ENCODE results near the gene NACA. TPM values are rescaled to one million over a fixed set of nuclear protein-coding genes. Genes with fewer than 3 reads are reported as not detected.
A peak's percentile ranks its signal among the peaks of the same experiment; 100 is the strongest.

The NACA gene
- total RNA-seq, 1 donor from 2014 or later, result 2,450 TPM

DNA sequence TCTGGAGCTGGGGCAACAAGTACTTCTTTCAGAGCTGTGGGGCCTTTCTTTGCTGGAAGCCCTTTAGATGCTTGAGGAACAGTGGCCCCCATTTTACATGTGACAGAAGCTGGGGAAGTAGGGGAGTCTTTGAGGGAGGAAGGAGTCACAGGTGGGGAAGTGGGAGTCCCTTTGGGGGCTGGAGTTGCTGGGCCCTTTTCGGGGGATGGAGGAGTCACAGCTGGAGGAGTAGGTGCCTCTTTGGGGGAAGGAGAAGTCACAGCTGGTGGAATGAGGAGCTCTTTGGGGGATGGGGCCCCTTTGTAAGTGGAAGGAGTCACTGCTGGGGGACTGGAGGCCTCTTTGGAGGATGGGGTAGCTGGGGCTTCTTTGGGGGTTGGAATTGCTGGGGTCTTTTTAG lies 8.6 kb downstream of the NACA start:
- Histone ChIP-seq H3K9ac (no peak overlapping the region), H3K9me3 (ENCODE audit: low read depth) (no peaks in the 10 kb centered on the region), H3K27me3 (no peaks in the 10 kb centered on the region), H3K4me2 (no peak overlapping the region), H3K4me3 (no peak overlapping the region), H3K79me2 (ENCODE audit: low read depth) (peaks cover 68% of the 10 kb centered on the region), H3F3A (ENCODE audit: low read depth) (peaks cover 64% of the 10 kb centered on the region), H3K4me1 (peaks cover 23% of the 10 kb centered on the region), H3K36me3 (peaks cover 24% of the 10 kb centered on the region), H2AFZ (replicated peaks) (no peak overlapping the region), H3K27ac (peak overlapping the region; percentile 83), H4K20me1 (ENCODE audit: low read depth) (peaks cover 88% of the 10 kb centered on the region)
- no peak for DNase-seq (ENCODE audit: low spot score)
- Mint-ChIP-seq H3K36me3 (peaks cover 74% of the 10 kb centered on the region), H3K27ac (peak overlapping the region; percentile 35), H3K4me3 (no peak overlapping the region), H3K9me3 (no peaks in the 10 kb centered on the region), H3K27me3 (ENCODE audit: insufficient read depth, low read depth) (peaks cover 2% of the 10 kb centered on the region), H3K4me1 (peaks cover 28% of the 10 kb centered on the region)
- no peak for TF ChIP-seq EZH2 (IDR thresholded peaks at IDR 0.05)
- no peak for TF ChIP-seq EZH2phosphoT487 (IDR thresholded peaks at IDR 0.05)
- no peak for TF ChIP-seq CTCF (IDR thresholded peaks at IDR 0.05)

DNA sequence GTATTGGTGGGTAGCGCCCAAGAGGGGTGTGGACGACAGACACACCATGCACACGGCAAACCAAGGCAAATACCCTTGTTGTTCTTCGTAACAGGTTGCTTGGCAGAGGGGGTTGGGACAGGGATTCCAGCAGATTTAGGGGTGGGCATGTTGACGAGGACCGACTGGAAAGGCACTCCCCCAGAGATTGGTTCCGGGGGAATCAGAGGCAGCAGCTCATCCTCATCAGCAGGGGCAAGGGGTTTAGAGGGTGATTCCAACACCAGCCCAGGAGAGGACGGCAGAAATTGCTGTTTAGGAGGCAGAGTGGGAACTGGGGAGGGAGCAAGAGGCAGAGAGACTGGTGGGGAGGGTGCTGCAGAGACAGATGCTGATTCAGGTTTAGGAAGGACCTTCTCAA lies 9.3 kb downstream of the NACA start:
- peaks cover 70% of the 10 kb centered on the region for H3F3A ChIP-seq (ENCODE audit: low read depth)
- H3K79me2 ChIP-seq (ENCODE audit: low read depth), result peaks cover 62% of the 10 kb centered on the region
- DNase-seq (ENCODE audit: low spot score), result no peak
- H2AFZ ChIP-seq (replicated peaks), result no peak overlapping the region
- Mint-ChIP-seq H3K9me3 (no peaks in the 10 kb centered on the region), H3K4me3 (peak overlapping the region; percentile 38), H3K27ac (no peak overlapping the region), H3K4me1 (peaks cover 25% of the 10 kb centered on the region), H3K36me3 (peaks cover 71% of the 10 kb centered on the region), H3K27me3 (ENCODE audit: insufficient read depth, low read depth) (peaks cover 2% of the 10 kb centered on the region)
- H3K36me3 ChIP-seq, result peaks cover 24% of the 10 kb centered on the region
- H3K4me3 ChIP-seq, result no peak overlapping the region
- H4K20me1 ChIP-seq (ENCODE audit: low read depth), result peaks cover 82% of the 10 kb centered on the region
- TF ChIP-seq EZH2 (IDR thresholded peaks at IDR 0.05) (no peak), EZH2phosphoT487 (IDR thresholded peaks at IDR 0.05) (no peak), CTCF (IDR thresholded peaks at IDR 0.05) (no peak)
- H3K9ac ChIP-seq, result no peak overlapping the region
- H3K4me1 ChIP-seq, result peaks cover 18% of the 10 kb centered on the region
- no peaks in the 10 kb centered on the region for H3K27me3 ChIP-seq
- H3K27ac ChIP-seq, result peak overlapping the region; percentile 83
- no peak overlapping the region for H3K4me2 ChIP-seq
- H3K9me3 ChIP-seq (ENCODE audit: low read depth), result no peaks in the 10 kb centered on the region

GRCh38 chr12:56714431-56714929 lies 10.6 kb downstream of the NACA start:
- no peak for DNase-seq (ENCODE audit: low spot score)
- H3K9ac ChIP-seq, result no peak overlapping the region
- H3K9me3 ChIP-seq (ENCODE audit: low read depth), result no peaks in the 10 kb centered on the region
- Mint-ChIP-seq H3K4me1 (peaks cover 18% of the 10 kb centered on the region), H3K4me3 (no peak overlapping the region), H3K9me3 (no peaks in the 10 kb centered on the region), H3K36me3 (peaks cover 57% of the 10 kb centered on the region), H3K27me3 (ENCODE audit: insufficient read depth, low read depth) (peaks cover 2% of the 10 kb centered on the region), H3K27ac (no peak overlapping the region)
- H3K4me2 ChIP-seq, result no peak overlapping the region
- H3K4me1 ChIP-seq, result peaks cover 7% of the 10 kb centered on the region
- no peak for TF ChIP-seq EZH2phosphoT487 (IDR thresholded peaks at IDR 0.05)
- TF ChIP-seq CTCF (IDR thresholded peaks at IDR 0.05), result no peak
- TF ChIP-seq EZH2 (IDR thresholded peaks at IDR 0.05), result no peak
- H3K27ac ChIP-seq, result no peak overlapping the region
- H3K4me3 ChIP-seq, result no peak overlapping the region
- H3K27me3 ChIP-seq, result no peaks in the 10 kb centered on the region
- H4K20me1 ChIP-seq (ENCODE audit: low read depth), result peaks cover 68% of the 10 kb centered on the region
- peaks cover 75% of the 10 kb centered on the region for H3F3A ChIP-seq (ENCODE audit: low read depth)
- peaks cover 49% of the 10 kb centered on the region for H3K79me2 ChIP-seq (ENCODE audit: low read depth)
- peaks cover 24% of the 10 kb centered on the region for H3K36me3 ChIP-seq
- H2AFZ ChIP-seq (replicated peaks), result no peak overlapping the region

All from neural progenitor cell (in vitro differentiated cells).